PC-3 (cell line): ENCODE data around the gene CHMP5.

Experiments
- EZH2phosphoT487 ChIP-seq: fragments of 300-600 bp; sonication (generic); IDR thresholded peaks from 2 replicates; pipeline ENCODE4 v1.6.1; 2018; ENCODE audit warnings: mild to moderate bottlenecking, antibody characterized with exemption, low read length, borderline replicate concordance
- TF ChIP-seq, protein P1 (sequence below): fragments of 300-600 bp; sonication (generic); conservative IDR thresholded peaks from 2 replicates; pipeline ENCODE4 v1.5.1; 2017; ENCODE audit warnings: antibody characterized with exemption, low read depth, mild to moderate bottlenecking, low read length

DNA sequence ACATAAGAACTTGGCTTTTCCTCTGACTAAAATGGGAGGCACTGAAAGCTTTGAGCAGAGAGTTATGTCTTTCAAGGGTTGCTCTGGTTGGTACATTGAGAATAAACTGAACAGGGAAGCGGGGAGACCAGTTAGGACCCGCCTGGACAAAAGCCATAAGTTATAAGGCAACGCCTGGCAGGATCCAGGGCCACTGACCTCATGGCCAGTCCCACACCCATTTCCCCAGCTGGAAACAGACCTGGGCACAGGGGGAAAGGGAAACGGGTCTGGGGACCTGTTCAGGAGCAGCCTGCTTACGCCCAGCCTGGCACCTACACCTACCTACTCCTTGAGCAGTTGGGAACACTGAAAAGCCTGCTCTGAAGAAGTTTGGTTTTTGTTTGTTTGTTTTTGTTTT lies 23.6 kb upstream of the CHMP5 start:
- TF ChIP-seq, protein P1, sequence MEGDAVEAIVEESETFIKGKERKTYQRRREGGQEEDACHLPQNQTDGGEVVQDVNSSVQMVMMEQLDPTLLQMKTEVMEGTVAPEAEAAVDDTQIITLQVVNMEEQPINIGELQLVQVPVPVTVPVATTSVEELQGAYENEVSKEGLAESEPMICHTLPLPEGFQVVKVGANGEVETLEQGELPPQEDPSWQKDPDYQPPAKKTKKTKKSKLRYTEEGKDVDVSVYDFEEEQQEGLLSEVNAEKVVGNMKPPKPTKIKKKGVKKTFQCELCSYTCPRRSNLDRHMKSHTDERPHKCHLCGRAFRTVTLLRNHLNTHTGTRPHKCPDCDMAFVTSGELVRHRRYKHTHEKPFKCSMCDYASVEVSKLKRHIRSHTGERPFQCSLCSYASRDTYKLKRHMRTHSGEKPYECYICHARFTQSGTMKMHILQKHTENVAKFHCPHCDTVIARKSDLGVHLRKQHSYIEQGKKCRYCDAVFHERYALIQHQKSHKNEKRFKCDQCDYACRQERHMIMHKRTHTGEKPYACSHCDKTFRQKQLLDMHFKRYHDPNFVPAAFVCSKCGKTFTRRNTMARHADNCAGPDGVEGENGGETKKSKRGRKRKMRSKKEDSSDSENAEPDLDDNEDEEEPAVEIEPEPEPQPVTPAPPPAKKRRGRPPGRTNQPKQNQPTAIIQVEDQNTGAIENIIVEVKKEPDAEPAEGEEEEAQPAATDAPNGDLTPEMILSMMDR, result no peak
- TF ChIP-seq EZH2phosphoT487, result no peak
